CD4-positive, alpha-beta T cell treated with Interleukin-17A for 1 hour (primary cell): ENCODE results near the gene SPNS2.

ENCODE experiments used
- DNase-seq: peaks from one replicate; pipeline ENCODE4 v3.0.0-alpha.2; 2020

SPNS2 gene

DNA sequence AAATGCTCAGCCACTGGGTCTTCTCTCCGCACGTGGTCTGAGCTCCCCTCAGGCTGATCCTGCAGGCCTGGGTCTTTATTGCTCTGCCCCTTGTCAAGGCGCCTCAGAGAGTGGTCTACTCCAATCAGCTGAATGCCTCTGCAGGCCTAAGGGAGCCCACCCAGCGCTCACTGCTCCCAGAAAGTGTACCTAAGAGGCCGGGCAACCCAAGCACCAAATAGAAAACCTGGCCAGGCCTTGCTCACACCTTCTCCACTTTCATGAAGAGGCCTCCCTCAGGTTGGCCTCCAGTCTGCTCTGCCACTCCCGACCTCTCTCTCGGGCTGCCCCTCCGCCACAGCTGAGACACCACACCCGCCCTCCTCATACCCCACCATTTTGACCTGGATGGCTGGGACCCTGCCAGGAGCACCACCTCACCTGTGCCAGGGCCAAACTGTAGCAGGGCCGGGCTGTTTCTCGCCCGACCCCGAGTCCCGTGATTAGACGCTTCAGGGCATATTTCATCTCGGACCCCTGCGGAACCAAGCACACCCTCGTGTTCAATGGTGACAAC, 55.8 kb downstream of the SPNS2 start:
- no peak for DNase-seq

GRCh38 chr17:4554997-4555799, 56.5 kb downstream of the SPNS2 start, which contains the start of gene MYBBP1A:
Gene MYBBP1A, minus strand, starts transcription at chr17:4555384. Its CDS starts 60 bp downstream, at chr17:4555324.
- DNase-seq: peak; percentile 96

GRCh38 chr17:4555873-4556759, 57.4 kb downstream of the SPNS2 start:
- no peak for DNase-seq

GRCh38 chr17:4556996-4557395, 58.3 kb downstream of the SPNS2 start:
- no peak for DNase-seq

- no peak for DNase-seq
These were observed 59.1 kb downstream of the SPNS2 start for GRCh38 chr17:4557626-4558346.

DNA sequence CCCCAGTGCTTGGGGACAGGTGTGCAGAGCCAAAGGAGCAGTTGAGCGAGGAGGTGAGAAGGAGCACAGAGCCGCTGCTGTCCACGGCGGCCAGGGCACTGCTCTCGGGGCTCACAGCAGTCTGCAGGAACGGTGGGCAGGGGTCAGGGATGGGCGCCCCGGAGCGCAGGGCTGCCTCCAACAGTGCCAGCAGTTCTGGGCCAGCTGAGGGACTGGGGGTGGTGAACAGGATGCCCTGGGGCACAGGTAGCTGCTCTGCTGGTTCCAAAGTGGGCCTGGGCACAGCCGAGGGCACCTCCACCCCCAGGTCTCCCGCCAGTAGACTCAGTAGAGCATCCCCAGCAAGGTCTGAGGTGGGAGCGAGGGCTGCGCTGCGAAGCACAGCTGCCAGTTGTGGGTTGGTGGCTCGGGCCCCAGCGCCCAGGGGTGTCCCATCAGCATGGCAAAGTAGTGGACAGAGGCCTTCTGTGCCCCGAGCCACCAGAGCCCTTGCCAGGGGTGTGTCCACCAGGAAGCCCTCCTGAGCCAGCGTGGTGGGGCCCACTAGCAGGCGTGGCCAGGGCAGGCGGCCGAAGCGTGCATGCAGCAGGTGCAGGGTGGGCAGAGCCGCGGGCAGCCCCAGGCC, 59.8 kb downstream of the SPNS2 start:
- no peak for DNase-seq

- no peak for DNase-seq
These were observed 60.6 kb downstream of the SPNS2 start for GRCh38 chr17:4559139-4559791.

GRCh38 chr17:4559966-4560365, 61.3 kb downstream of the SPNS2 start:
- no peak for DNase-seq

GRCh38 chr17:4560421-4560820, 61.7 kb downstream of the SPNS2 start, which contains the start of gene GGT6:
Gene GGT6, minus strand, starts transcription at chr17:4560577. Its CDS starts 56 bp downstream, at chr17:4560521.
- DNase-seq: no peak

- DNase-seq: no peak
These were observed 62.2 kb downstream of the SPNS2 start for GRCh38 chr17:4560837-4561256.

DNA sequence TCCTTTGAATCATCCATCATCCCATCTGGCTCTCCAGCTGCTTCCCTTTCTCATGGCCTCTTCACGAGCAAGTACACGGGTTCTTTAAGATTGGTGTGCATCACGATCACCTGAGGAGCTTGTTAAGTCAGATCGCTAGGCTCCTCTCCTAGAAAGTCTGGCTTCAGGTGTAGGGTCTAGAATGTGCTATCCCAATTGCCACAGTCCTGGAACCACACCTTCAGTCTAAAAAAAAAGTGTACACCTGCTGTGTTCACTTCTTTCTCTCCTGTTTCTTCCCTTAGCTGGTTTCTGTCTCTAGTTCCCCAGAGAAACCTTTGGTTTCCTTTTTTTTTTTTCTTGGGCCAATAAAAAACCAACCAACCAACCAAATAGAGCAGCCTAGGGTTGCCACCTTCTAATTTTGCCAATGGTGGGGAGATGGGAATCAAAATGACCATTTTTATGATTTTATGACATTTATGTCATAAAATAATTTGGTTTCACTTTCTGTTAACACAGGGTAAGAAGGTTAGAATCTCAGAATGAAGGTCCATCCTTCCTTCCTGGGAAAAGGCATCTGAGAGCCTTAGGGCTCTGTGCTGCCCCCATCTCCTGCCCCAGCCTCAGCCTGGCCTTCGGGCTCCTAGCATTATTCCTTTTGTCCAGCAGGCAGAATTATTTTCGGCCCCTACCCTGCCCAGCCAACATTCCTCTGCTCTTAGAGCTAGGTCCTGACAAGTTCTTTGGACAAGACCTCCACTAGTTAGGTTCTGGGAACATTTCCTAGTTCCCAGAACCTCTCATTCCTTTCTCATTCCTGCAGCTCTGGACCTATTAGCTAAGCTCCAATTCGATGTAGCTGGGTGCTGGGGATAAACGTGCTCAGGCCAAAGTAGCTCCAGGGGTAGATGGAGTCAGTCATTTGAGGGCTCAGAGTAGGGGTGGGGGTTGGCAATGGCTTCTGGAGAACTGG, 63.6 kb downstream of the SPNS2 start:
- no peak for DNase-seq

DNA sequence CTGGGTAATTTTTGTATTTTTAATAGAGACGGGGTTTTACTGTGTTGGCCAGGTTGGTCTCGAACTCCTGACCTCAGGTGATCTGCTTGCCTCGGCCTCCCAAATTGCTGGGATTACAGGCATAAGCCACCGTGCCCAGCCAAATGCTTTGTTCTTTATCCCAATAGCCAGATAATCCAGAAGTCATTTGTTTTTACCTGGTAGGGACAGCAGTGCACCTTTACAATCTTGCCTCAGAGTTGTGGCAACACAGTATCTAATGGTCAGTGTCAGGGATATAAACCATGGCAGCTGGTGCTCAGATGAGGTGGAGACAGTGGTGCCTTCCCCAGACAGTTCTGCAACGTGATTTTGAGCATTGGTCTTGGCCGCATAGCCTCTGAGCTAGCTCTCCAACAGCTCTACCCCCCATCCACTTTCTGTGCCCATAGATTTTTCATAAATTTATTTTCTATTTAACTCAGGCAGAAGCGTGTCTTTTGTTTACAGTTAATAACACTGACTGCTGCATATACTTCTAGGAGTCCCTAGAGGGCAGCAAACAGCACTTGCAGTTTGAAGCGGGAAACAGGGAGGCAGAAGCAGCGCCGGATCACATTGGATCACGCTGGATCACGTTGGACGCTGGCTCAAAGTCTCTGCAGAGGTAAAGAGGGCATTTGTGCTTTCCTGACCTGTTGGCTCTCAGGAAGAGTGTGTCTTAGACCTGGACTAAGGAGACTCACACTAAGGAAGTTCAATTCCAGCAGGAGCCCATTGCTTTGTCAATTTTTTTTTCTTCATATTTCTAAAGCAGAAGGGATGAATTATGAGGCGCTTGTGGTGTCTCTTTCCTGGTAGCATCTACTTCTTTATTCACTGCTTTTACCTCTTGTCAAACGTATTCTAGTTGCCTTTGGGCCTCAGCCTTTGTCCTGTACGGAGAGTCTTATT, 66.8 kb downstream of the SPNS2 start:
- DNase-seq: peak; percentile 66

DNA sequence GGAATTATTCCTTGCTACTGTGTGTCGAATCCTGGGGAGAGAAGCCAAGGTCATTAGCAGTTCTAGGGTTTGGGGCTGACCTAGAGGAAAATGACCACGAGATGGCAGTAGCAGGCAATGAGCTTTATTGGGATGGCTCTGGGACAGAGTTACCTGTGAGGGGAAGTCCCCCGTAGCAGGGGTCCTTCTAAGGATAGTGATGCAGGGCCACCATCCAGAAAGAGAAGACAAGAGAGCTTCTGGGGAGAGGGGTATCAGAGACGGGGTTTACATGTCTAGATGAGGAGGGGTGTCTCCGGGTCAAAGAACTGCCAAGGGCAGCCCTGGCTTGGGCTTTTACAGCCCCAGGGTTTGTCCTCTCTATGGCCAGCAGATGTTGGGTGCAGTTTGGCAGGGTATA, 68.1 kb downstream of the SPNS2 start:
- peak; percentile 42 for DNase-seq

DNA sequence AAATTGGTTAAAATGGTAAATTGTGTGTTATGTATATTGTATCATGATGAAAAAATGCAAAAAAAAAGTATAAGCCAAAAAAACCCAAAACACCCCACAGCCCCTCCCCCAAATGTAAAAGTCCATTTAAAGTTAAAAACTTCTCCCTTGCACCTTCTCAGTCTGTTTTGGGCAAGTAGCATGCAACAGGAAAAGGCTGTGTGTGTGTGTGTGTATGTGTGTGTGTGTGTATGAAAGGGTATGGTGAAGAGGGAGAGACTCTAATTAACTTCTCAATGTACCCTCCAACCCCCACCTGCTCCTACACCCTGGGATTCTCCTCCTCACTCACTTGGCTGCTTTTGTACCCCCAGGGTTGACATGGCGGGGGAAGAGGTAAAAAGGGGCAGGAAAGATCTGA, 70.9 kb downstream of the SPNS2 start:
- peak; percentile 21 for DNase-seq

- DNase-seq: no peak
These were observed 73.5 kb downstream of the SPNS2 start for GRCh38 chr17:4572131-4572530.

- no peak for DNase-seq
These were observed 74.4 kb downstream of the SPNS2 start for GRCh38 chr17:4573115-4573514.

DNA sequence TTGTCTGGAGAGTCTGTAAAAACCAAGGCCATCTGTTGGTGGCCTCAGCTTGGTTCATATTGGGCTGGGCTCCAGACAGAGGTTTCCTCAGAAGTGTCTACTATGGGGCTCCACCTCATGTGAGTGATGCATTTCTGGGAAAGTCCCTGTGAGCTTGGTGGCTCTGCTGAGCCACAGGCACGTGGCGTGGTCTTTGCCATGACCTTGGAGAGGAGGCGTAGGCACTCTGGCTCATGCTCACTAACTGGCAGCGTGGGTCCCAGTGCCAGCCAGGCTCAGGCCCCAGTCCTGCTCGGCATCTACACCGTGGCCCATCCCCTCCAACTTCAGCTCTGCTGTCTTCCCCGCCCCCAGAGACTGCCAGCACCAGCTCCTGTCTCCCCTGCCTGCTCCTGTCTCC, 75.0 kb downstream of the SPNS2 start:
- DNase-seq: peak; percentile 62

DNA sequence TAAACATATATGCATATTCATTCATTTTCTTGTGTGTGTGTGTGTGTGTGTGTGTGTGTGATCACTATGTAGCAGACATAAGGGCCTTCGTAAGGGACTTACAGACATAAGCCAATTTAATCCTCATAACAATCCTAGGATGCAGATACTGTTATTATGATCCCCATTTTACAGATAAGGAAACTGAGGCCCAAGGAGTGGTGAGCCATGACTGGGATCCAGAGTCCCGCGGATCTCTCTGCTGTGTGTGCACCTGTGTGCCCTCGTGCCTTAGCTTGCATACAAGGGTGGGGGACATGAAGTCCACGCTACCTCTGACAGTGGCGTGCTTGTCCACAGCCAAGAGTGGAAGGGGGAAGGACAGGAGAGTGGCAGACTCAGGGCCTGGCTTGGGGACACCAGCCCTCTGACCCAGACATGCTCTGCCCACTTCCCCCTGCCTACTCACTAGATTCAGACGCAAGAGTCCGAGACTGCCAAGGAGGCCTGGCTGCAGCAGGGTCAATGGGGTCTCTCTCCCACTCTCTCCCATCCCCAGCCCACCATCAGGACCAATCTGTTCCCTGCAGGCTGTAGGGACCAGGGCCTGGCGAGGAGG, 75.9 kb downstream of the SPNS2 start:
- DNase-seq: no peak

DNA sequence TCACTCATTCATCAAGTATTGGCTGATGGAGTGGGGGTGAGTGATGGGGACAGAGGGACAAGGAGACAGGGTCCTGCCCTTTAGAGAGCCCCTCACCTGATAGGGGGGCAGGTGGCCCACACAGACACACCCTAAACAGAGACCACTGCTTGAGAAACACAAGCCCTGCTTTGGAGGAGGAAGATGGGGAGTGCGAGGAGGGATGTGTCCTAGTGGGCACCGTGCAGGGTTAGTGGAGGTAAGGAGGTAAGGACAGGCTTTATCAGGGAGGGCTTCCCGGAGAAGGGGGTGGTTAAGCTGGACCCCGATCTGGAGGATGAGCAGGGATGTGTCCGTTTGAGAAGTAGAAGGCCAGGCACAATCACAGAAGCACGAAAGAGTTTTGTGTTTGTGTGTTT, 77.5 kb downstream of the SPNS2 start:
- DNase-seq: no peak
